ENCODE measurements around the gene TMPRSS2. TPM values are rescaled to one million over a fixed set of nuclear protein-coding genes. Genes with fewer than 3 reads are reported as not detected.

The TMPRSS2 gene
- total and polyA plus RNA-seq, 2 of the 13 experiments (the other 11 are each of a cell fraction or from before 2014, with no cell fraction given): 1.7 to 1.8 TPM

DNA sequence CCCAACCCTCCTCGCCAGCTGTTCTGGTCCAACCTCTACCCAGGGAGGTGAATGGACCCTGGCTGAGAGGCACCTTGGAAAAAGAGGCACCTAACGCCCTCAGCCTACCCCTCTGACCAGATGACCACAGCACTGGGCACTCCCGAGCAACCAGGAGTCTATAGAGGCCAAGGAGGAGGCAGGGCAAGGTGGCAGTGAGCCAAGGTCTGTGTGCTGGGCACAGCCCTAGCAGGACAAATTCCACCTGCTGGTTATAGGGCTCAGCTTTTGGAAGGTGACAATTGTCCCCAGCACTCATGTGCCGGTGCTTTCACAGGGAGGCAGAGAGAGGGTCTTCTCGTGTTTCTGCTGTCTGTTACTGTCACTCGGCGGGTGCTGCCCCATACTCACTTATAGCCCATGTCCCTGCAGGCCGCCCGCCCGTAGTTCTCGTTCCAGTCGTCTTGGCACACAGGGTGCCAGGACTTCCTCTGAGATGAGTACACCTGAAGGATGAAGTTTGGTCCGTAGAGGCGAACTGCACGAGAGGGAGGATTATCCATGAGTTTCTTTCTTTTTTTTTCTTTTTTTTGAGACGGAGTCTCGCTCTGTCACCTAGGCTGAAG lies 27.8 kb downstream of the TMPRSS2 start:
- no peaks in the 10 kb centered on the region for H3K27me3 ChIP-seq (ENCODE audit: control insufficient read depth in 1 of 2, insufficient read depth in 2 of 2, low read length in 2 of 2)
- intact Hi-C loops (cut with micrococcal nuclease; ENCODE audit: unreplicated experiment): no loop called here
- H3K9ac ChIP-seq (ENCODE audit: insufficient read depth, low read depth, low read length): no peak overlapping the region
- peaks cover 23% of the 10 kb centered on the region for H3K4me1 ChIP-seq (ENCODE audit: insufficient read depth, low read length)
- WGBS (ENCODE audit: low lambda C conversion rate): 85% methylated on average over 16 of the region's 17 CpGs
- in situ Hi-C loops (cut with HindIII; ENCODE audit: extremely low pct_ligation_motif_present, low pct_unique_long_range_greater_than_20kb): no loop called here
- ChIA-PET POLR2A (no interaction called here), CTCF (ENCODE audit: low intra/inter-chr PET ratio, low total read pairs) (no interaction called here)
- no peak overlapping the region for H2AFZ ChIP-seq (ENCODE audit: low read length)
- H3K27ac ChIP-seq (ENCODE audit: extremely low read length, insufficient read depth, low read length): no peak overlapping the region
- H3K4me2 ChIP-seq (ENCODE audit: low read depth, low read length): no peak overlapping the region
- H3K36me3 ChIP-seq (replicated peaks in 1 of 2; ENCODE audit: control insufficient read depth in 1 of 2, insufficient read depth in 2 of 2, low read length in 2 of 2): no peaks in the 10 kb centered on the region
- DNase-seq (ENCODE audit: low spot score) (no peak), FAIRE-seq (no peak), ATAC-seq (no peak)
- no peaks in the 10 kb centered on the region for H4K20me1 ChIP-seq (ENCODE audit: insufficient read depth, low read length)
- no peaks in the 10 kb centered on the region for H3K9me3 ChIP-seq (ENCODE audit: low read length)
- no peak overlapping the region for H3K4me3 ChIP-seq (replicated peaks in 1 of 3; ENCODE audit: insufficient read depth in 1 of 3, low read depth in 2 of 3, low read length in 3 of 3)
- TF ChIP-seq ZNF773 (CRISPR knock-in tag; IDR thresholded peaks at IDR 0.05; ENCODE audit: borderline replicate concordance) (no peak), MAF1 (CRISPR knock-in tag; IDR thresholded peaks at IDR 0.05; ENCODE audit: borderline replicate concordance) (no peak), PHF21A (CRISPR knock-in tag; IDR thresholded peaks at IDR 0.05) (no peak), ZNF704 (CRISPR knock-in tag; IDR thresholded peaks at IDR 0.05; ENCODE audit: borderline replicate concordance) (no peak), RORA (CRISPR knock-in tag; IDR thresholded peaks at IDR 0.05) (no peak), FOXC1 (CRISPR knock-in tag; IDR thresholded peaks at IDR 0.05; ENCODE audit: borderline replicate concordance) (no peak), FOXK1 (CRISPR knock-in tag; IDR thresholded peaks at IDR 0.05; ENCODE audit: borderline replicate concordance, low read depth) (no peak)
- BruUV-seq (replicated peaks): no TSS peak
- H3K79me2 ChIP-seq (ENCODE audit: insufficient read depth, low read length): no peaks in the 10 kb centered on the region

DNA sequence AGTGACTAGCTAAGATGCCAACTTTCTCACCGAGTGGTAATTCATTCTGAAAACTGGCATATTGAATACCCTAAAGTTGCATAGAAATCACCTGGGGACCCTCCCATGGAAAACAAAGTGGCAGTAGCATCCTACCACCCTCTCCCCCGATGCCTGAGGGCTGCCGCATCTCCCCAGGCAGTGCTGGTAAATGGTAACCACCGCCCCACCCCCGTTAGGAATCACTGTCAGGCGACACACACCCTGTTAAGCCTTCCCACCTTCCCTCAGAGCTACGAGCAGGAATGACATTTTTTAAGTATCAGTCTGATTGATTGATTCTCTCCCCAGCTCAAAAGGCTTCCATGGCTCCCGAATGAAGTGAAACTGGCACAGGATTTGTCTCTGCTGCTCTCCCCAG lies 28.3 kb downstream of the TMPRSS2 start:
- Histone ChIP-seq H3K4me2 (ENCODE audit: low read depth, low read length) (no peak overlapping the region), H3K79me2 (ENCODE audit: insufficient read depth, low read length) (no peaks in the 10 kb centered on the region), H3K9me3 (ENCODE audit: low read length) (no peaks in the 10 kb centered on the region), H3K27ac (ENCODE audit: extremely low read length, insufficient read depth, low read length) (no peak overlapping the region), H3K36me3 (replicated peaks in 1 of 2; ENCODE audit: control insufficient read depth in 1 of 2, insufficient read depth in 2 of 2, low read length in 2 of 2) (no peaks in the 10 kb centered on the region), H3K4me1 (ENCODE audit: insufficient read depth, low read length) (peaks cover 23% of the 10 kb centered on the region), H2AFZ (ENCODE audit: low read length) (no peak overlapping the region), H3K4me3 (replicated peaks in 1 of 3; ENCODE audit: insufficient read depth in 1 of 3, low read depth in 2 of 3, low read length in 3 of 3) (no peak overlapping the region), H4K20me1 (ENCODE audit: insufficient read depth, low read length) (no peaks in the 10 kb centered on the region), H3K9ac (ENCODE audit: insufficient read depth, low read depth, low read length) (no peak overlapping the region), H3K27me3 (ENCODE audit: control insufficient read depth in 1 of 2, insufficient read depth in 2 of 2, low read length in 2 of 2) (no peaks in the 10 kb centered on the region)
- no TSS peak for BruUV-seq (replicated peaks)
- ATAC-seq (no peak), FAIRE-seq (no peak), DNase-seq (ENCODE audit: low spot score) (no peak)
- WGBS (ENCODE audit: low lambda C conversion rate): 78% methylated on average over 5 of the region's 8 CpGs
- in situ Hi-C loops (cut with HindIII; ENCODE audit: extremely low pct_ligation_motif_present, low pct_unique_long_range_greater_than_20kb) (no loop called here), intact Hi-C loops (cut with micrococcal nuclease; ENCODE audit: unreplicated experiment) (loop anchor here (5.0 kb wide), 1 partner anchor 128 kb away; no protein-coding TSS in a partner anchor)
- TF ChIP-seq ZNF563 (CRISPR knock-in tag; IDR thresholded peaks at IDR 0.05) (no peak), EEA1 (CRISPR knock-in tag; IDR thresholded peaks at IDR 0.05; ENCODE audit: borderline replicate concordance) (no peak), ZNF432 (CRISPR knock-in tag; IDR thresholded peaks at IDR 0.05; ENCODE audit: borderline replicate concordance) (no peak), ZNF557 (CRISPR knock-in tag; IDR thresholded peaks at IDR 0.05) (no peak), ZNF746 (CRISPR knock-in tag; IDR thresholded peaks at IDR 0.05) (no peak), HOXA5 (CRISPR knock-in tag; IDR thresholded peaks at IDR 0.05) (no peak)
- POLR2A ChIA-PET: no interaction called here
- CTCF ChIA-PET (ENCODE audit: low intra/inter-chr PET ratio, low total read pairs): no interaction called here

Measured in HepG2 (cell line).